Spinal cord (tissue), 10 donors: ENCODE data around the gene PHKG2. TPM values are rescaled to one million over a fixed set of nuclear protein-coding genes. Genes with fewer than 3 reads are reported as not detected.

Source experiments
- DNase-seq, 6 donors: peaks; one replicate each; pipeline versions ENCODE4 v3.0.0 to v3.0.0-alpha.2; 2013 to 2015; ENCODE audit warnings: low spot score in 6 of 6, low read depth in 4 of 6
- H3K27ac ChIP-seq: one replicate; pipeline ENCODE4 v1.5.1; 2013; ENCODE audit warnings: low read depth, low read length, control low read depth
- H3K27me3 ChIP-seq: one replicate; pipeline ENCODE4 v1.6.1; 2013; ENCODE audit warnings: low read length; ENCODE audit not compliant: control insufficient read depth, insufficient read depth
- H3K36me3 ChIP-seq: one replicate; pipeline ENCODE4 v1.6.1; 2013; ENCODE audit warnings: low read length; ENCODE audit not compliant: control insufficient read depth, insufficient read depth
- H3K4me1 ChIP-seq: one replicate; pipeline ENCODE4 v1.6.1; 2013; ENCODE audit warnings: low read length; ENCODE audit not compliant: control insufficient read depth, insufficient read depth
- H3K4me3 ChIP-seq: one replicate; pipeline ENCODE4 v1.5.1; 2013; ENCODE audit warnings: low read depth, low read length, control low read depth
- H3K9me3 ChIP-seq: one replicate; pipeline ENCODE4 v1.6.1; 2013; ENCODE audit warnings: low read length; ENCODE audit not compliant: control insufficient read depth, insufficient read depth
- WGBS: methylation state at CpG from one replicate; pipeline ENCODE4 v1.1.5; 2013; ENCODE audit warnings: missing lambda C conversion rate; ENCODE audit not compliant: insufficient coverage; 5-methylcytosine and 5-hydroxymethylcytosine counted together
- polyA plus RNA-seq, 2 donors: library from polyadenylated mRNA; unstranded; fragments of 120-200 nt; gene quantifications; one replicate each; pipeline ENCODE4 v1.2.1, GENCODE V29; 2013; ENCODE audit not compliant: insufficient read length in 2 of 2
- total RNA-seq, 2 donors: library from RNA; depleted of rRNA in 1 of 2; stranded (reverse); fragments of 120-200 nt in 1 of 2; fragments of >200 nt in 1 of 2; gene quantifications; one replicate each; pipeline versions ENCODE4 v1.2.3 to v1.2.4, GENCODE V29; 2013 to 2014
- donor health status: healthy.

PHKG2 gene
- total and polyA plus RNA-seq, 4 donors, result 16.2 to 53.9 (median 32.8) TPM

DNA sequence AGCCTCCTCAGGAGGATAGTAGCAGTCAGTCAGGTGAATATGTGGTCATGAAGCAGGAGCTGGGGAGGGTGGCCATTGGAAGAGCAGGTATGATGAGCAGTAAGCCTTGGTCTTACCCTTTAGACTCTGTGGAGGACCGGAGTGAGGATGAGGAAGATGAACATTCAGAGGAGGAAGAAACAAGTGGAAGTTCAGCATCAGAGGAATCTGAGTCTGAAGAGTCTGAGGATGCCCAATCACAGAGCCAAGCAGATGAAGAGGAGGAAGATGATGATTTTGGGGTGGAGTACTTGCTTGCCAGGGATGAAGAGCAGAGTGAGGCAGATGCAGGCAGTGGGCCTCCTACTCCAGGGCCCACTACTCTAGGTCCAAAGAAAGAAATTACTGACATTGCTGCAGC is 36.5 kb upstream of the PHKG2 start:
- DNase-seq, result no peak
- Histone ChIP-seq H3K36me3 (peaks cover 93% of the 10 kb centered on the region), H3K4me3 (no peak overlapping the region), H3K27me3 (no peaks in the 10 kb centered on the region), H3K9me3 (no peaks in the 10 kb centered on the region), H3K4me1 (no peaks in the 10 kb centered on the region), H3K27ac (no peak overlapping the region)
- WGBS, result 93% methylated on average over 1 of the region's 1 CpG

DNA sequence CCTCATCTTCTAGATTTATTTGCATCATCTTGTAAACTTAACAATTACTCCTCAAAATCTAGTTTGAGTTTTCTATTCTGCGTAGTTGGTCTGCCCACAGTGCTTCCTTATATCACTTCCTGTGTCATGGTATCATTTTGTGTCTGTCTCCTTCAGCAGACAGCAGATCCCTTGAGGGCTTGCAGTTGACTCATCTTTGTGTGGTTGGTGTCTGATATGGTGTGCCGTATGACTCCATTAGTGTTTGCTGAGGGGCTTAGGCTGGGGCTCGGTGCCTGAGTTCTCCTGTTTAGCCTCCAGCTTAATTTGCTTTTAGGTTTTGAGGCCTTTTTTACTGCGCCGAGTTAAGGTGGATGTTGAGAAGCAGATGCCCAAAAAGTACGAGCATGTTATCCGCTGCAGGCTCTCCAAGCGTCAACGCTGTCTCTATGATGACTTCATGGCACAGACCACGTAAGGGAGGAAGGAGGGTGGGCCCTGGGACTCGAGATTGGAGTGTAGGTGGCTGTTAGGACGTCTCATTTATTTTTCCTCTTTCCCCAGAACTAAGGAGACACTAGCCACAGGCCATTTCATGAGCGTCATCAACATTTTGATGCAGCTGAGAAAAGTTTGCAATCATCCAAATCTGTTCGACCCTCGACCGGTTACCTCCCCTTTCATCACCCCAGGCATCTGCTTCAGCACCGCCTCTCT is 32.3 kb upstream of the PHKG2 start:
- H3K36me3 ChIP-seq, result peaks cover 87% of the 10 kb centered on the region

GRCh38 chr16:30720086-30720485 is 28.1 kb upstream of the PHKG2 start:
- Histone ChIP-seq H3K27me3 (no peaks in the 10 kb centered on the region), H3K9me3 (no peaks in the 10 kb centered on the region), H3K27ac (no peak overlapping the region), H3K4me3 (no peak overlapping the region), H3K4me1 (peaks cover 3% of the 10 kb centered on the region), H3K36me3 (peaks cover 89% of the 10 kb centered on the region)
- DNase-seq, result no peak
- WGBS, result 96% methylated on average over 9 of the region's 11 CpGs

More for the DNA sequence above, 32.3 kb upstream of the PHKG2 start:
- no peak overlapping the region for H3K4me3 ChIP-seq
- H3K27ac ChIP-seq, result no peak overlapping the region
- 96% methylated on average over 10 of the region's 17 CpGs for WGBS
- no peak for DNase-seq
- no peaks in the 10 kb centered on the region for H3K4me1 ChIP-seq
- no peaks in the 10 kb centered on the region for H3K27me3 ChIP-seq
- no peaks in the 10 kb centered on the region for H3K9me3 ChIP-seq

DNA sequence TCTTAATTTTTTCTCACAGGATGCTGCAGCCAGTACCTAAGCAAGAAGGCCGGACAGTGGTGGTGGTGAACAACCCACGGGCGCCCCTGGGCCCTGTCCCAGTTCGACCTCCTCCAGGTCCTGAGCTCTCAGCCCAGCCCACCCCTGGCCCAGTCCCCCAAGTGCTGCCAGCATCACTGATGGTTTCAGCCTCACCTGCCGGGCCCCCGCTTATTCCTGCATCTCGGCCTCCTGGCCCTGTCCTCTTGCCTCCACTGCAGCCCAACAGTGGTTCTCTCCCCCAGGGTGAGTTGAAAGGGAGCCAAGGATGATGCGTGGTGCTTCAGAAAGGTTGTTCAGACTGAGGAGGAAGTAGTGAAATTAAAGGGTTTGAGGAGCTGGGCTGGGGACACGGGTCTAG is 27.5 kb upstream of the PHKG2 start:
- Histone ChIP-seq H3K4me1 (peaks cover 3% of the 10 kb centered on the region), H3K4me3 (no peak overlapping the region), H3K9me3 (no peaks in the 10 kb centered on the region), H3K27me3 (no peaks in the 10 kb centered on the region), H3K27ac (no peak overlapping the region), H3K36me3 (peaks cover 91% of the 10 kb centered on the region)
- no peak for DNase-seq
- WGBS, result 97% methylated on average over 8 of the region's 9 CpGs

GRCh38 chr16:30721167-30721566 is 27.1 kb upstream of the PHKG2 start:
- DNase-seq, result no peak
- Histone ChIP-seq H3K27ac (no peak overlapping the region), H3K4me1 (peaks cover 3% of the 10 kb centered on the region), H3K9me3 (no peaks in the 10 kb centered on the region), H3K4me3 (no peak overlapping the region), H3K36me3 (peaks cover 90% of the 10 kb centered on the region), H3K27me3 (no peaks in the 10 kb centered on the region)
- 99% methylated on average over 6 of the region's 8 CpGs for WGBS

DNA sequence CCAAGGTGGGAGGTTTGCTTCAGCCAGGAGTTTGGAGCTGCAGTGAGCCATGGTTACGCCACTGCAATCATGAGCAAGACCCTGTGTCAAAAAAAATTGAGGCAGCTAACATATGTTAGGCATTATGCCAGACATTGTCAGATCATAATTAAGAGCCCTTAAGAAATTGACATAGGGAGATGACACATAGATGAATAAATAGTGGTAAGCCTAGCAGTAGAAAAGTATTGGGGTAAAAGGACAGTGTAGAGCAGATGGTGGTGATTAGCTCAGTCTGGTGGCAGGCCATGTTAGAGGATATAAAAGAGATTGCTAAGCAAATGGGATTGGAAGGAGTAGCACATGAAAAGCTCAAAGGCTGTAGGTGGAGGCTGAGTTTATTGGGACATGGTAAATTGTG is 26.6 kb upstream of the PHKG2 start:
- H3K4me1 ChIP-seq, result peaks cover 3% of the 10 kb centered on the region
- WGBS, result 100% methylated on average over 1 of the region's 1 CpG

DNA sequence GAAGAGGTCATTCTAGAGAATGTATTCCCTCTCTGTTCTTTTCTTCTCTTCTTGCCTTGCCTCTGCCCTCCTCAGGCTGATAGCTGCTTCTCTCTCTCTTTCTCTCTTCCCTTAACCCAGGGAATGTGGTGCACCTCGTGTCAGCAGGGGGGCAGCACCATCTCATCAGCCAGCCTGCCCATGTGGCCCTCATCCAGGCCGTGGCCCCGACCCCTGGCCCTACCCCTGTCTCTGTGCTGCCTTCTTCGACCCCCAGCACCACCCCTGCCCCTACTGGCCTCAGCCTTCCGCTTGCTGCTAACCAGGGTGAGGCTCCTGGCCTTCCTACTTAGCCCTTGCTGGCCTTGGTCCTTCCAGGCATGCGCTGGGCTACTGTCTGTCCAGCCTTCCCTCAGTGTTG is 25.8 kb upstream of the PHKG2 start:
- Histone ChIP-seq H3K4me3 (no peak overlapping the region), H3K36me3 (peaks cover 94% of the 10 kb centered on the region), H3K27ac (no peak overlapping the region), H3K4me1 (peaks cover 3% of the 10 kb centered on the region), H3K9me3 (no peaks in the 10 kb centered on the region), H3K27me3 (no peaks in the 10 kb centered on the region)
- 91% methylated on average over 6 of the region's 6 CpGs for WGBS
- no peak for DNase-seq

More for the DNA sequence above, 26.6 kb upstream of the PHKG2 start:
- Histone ChIP-seq H3K4me3 (no peak overlapping the region), H3K27me3 (no peaks in the 10 kb centered on the region), H3K27ac (no peak overlapping the region), H3K36me3 (peaks cover 91% of the 10 kb centered on the region), H3K9me3 (no peaks in the 10 kb centered on the region)
- no peak for DNase-seq

DNA sequence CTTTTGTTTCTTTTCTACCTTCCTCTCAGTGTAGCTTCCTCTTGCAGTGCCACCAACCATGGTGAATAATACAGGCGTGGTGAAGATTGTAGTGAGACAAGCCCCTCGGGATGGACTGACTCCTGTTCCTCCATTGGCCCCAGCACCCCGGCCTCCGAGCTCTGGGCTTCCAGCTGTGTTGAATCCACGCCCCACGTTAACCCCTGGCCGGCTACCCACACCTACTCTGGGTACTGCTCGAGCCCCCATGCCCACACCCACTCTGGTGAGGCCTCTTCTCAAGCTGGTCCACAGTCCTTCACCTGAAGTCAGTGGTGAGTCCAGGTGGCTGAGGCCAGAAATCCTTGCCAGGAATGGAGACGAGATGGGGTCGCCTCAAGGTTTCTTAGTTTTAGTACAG is 25.3 kb upstream of the PHKG2 start:
- peaks cover 94% of the 10 kb centered on the region for H3K36me3 ChIP-seq
- no peak overlapping the region for H3K4me3 ChIP-seq
- WGBS, result 95% methylated on average over 10 of the region's 10 CpGs

DNA sequence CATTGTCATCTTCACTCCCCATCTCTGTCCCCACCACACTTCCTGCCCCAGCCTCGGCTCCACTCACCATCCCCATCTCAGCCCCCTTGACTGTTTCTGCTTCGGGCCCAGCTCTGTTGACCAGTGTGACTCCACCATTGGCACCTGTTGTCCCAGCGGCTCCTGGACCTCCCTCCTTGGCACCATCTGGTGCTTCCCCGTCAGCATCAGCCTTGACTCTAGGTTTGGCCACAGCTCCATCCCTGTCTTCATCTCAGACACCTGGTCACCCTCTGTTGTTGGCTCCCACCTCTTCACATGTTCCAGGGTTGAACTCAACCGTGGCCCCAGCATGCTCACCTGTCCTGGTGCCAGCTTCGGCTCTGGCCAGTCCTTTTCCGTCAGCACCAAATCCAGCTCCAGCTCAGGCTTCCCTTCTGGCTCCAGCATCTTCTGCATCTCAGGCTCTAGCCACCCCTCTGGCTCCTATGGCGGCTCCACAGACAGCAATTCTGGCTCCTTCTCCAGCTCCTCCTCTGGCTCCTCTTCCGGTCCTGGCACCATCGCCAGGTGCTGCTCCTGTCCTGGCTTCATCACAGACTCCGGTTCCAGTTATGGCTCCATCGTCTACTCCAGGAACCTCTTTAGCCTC is 24.4 kb upstream of the PHKG2 start:
- Histone ChIP-seq H3K27me3 (no peaks in the 10 kb centered on the region), H3K36me3 (peaks cover 88% of the 10 kb centered on the region), H3K4me3 (no peak overlapping the region), H3K9me3 (no peaks in the 10 kb centered on the region), H3K4me1 (peaks cover 3% of the 10 kb centered on the region), H3K27ac (no peak overlapping the region)
- no peak for DNase-seq
- WGBS, result 94% methylated on average over 12 of the region's 12 CpGs

More for the DNA sequence above, 25.3 kb upstream of the PHKG2 start:
- Histone ChIP-seq H3K27ac (no peak overlapping the region), H3K9me3 (no peaks in the 10 kb centered on the region), H3K27me3 (no peaks in the 10 kb centered on the region), H3K4me1 (peaks cover 3% of the 10 kb centered on the region)
- DNase-seq, result no peak
